ENCODE data around the gene GABRE. TPM values are rescaled to one million over a fixed set of nuclear protein-coding genes. Genes with fewer than 3 reads are reported as not detected.

GABRE gene
- total and polyA plus RNA-seq, 2 donors (not counting 3 experiments of a cell fraction or from before 2014, with no cell fraction given), result 6.1 to 33.4 TPM

GRCh38 chrX:151923648-151924047, 50.8 kb downstream of the GABRE start:
- BruUV-seq (replicated peaks), result no TSS peak
- intact Hi-C loops (cut with micrococcal nuclease), result no loop called here
- no peak for FAIRE-seq

More at GRCh38 chrX:151923648-151924047, 50.8 kb downstream of the GABRE start:
- Histone ChIP-seq H3K4me2 (ENCODE audit: insufficient read depth, low read length) (no peak overlapping the region), H2AFZ (ENCODE audit: low read depth, low read length) (no peak overlapping the region), H3K36me3 (ENCODE audit: control insufficient read depth in 2 of 2, extremely low read depth in 1 of 2, insufficient read depth in 2 of 2, low read length in 2 of 2) (no peaks in the 10 kb centered on the region), H3K4me1 (ENCODE audit: control insufficient read depth, extremely low read depth, insufficient read depth, low read length) (no peaks in the 10 kb centered on the region), H3K27ac (ENCODE audit: insufficient read depth, low read depth, low read length) (no peak overlapping the region), H4K20me1 (replicated peaks; ENCODE audit: control insufficient read depth, extremely low read depth, insufficient read depth, low read length) (no peaks in the 10 kb centered on the region), H3K9me3 (replicated peaks; ENCODE audit: control insufficient read depth, insufficient read depth, low read length) (no peaks in the 10 kb centered on the region), H3K4me3 (replicated peaks in 1 of 3; ENCODE audit: insufficient read depth in 1 of 3, low read depth in 1 of 3, low read length in 3 of 3) (no peak overlapping the region), H3K79me2 (ENCODE audit: control insufficient read depth, insufficient read depth, low read length) (no peaks in the 10 kb centered on the region), H3K27me3 (ENCODE audit: control insufficient read depth in 2 of 2, insufficient read depth in 2 of 2, low read length in 2 of 2) (no peaks in the 10 kb centered on the region), H3K9me1 (replicated peaks; ENCODE audit: control insufficient read depth, extremely low read depth, insufficient read depth, low read length) (no peaks in the 10 kb centered on the region), H3K9ac (replicated peaks; ENCODE audit: extremely low read depth, insufficient read depth, low read length) (no peak overlapping the region)
- no peak for DNase-seq (ENCODE audit: low read depth, low spot score)
- CTCF ChIA-PET, result no interaction called here
- dilution Hi-C loops (cut with MboI; ENCODE audit: extremely low pct_ligation_motif_present, low sequenced_read_pairs), result no loop called here
- no peak for TF ChIP-seq EZH2 (IDR thresholded peaks at IDR 0.05; ENCODE audit: borderline replicate concordance, low read depth, low read length, severe bottlenecking)
- TF ChIP-seq CTCF (IDR thresholded peaks at IDR 0.05; ENCODE audit: extremely low read depth in 1 of 2, insufficient read depth in 1 of 2, low read depth in 1 of 2, low read length in 2 of 2), result no peak
- no peak for TF ChIP-seq MYC (IDR thresholded peaks at IDR 0.05; ENCODE audit: low read depth, low read length)
- TF ChIP-seq GATA2 (IDR thresholded peaks at IDR 0.05; ENCODE audit: insufficient read depth, insufficient read length, low read depth, low read length), result no peak
- no peak for TF ChIP-seq MAX (IDR thresholded peaks at IDR 0.05; ENCODE audit: insufficient read depth, insufficient read length)
- no peak for TF ChIP-seq POLR2AphosphoS5 (IDR thresholded peaks at IDR 0.05; ENCODE audit: insufficient read depth, low read depth, low read length)
- TF ChIP-seq FOS (IDR thresholded peaks at IDR 0.05; ENCODE audit: borderline replicate concordance, insufficient read depth, low read length), result no peak
- POLR2A ChIA-PET, result no interaction called here
